HG03139 (cell line): ENCODE results near the gene PHF19.

Source experiments
- ATAC-seq: cut with Tn5 transposase; IDR thresholded peaks from one replicate; pipeline ENCODE4 v1.9.1; 2021; ENCODE audit not compliant: unreplicated experiment

Gene PHF19

DNA sequence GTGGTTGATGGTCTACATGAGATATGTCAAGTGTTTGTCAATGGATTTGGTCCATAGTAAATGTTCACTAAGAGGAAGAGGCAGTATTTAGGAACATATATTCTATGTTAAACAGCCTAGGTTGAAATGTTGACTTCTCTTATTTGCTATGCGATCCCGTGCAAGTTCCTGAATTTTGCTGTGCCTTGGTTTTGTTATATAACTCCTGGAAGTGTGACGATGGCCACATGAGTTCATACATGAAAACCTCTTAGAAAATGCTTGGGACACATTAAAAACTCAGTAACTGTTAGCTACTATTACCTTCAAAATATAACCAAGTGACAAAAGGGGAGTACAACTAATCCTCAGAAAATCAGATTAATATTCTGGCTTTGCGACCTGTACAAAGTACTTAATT is 61.9 kb downstream of the PHF19 start:
- no peak for ATAC-seq

DNA sequence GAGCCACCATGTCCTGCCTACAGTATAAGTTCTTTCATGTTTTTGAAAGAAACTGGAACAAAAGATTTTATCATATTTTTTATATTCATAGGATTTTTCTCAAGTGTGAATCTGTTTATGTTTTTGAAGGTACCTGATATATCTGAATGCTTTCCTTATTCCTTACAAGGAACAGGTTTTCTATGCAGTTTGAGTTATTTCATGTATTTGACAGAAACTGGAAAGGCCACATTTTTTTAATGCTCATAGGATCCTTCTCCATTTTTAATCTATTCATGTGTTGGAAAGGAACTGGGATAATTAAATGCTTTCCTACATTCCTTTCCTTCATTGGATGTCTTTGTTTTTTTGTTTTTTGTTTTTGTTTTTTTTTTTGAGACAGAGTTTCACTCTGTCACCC is 68.1 kb downstream of the PHF19 start:
- ATAC-seq, result no peak

GRCh38 chr9:120807607-120808379 is 69.2 kb downstream of the PHF19 start:
- no peak for ATAC-seq
